Liver (tissue), 3 donors: ENCODE results near the gene NDUFA7.

Source experiments
- EGR1 ChIP-seq, 2 donors: IDR thresholded peaks; 2 replicates each; pipeline ENCODE4 v1.6.1; 2016 to 2018; ENCODE audit warnings: antibody characterized with exemption in 2 of 2, low read depth in 2 of 2
- JUND ChIP-seq, 2 donors: IDR thresholded peaks; 2 replicates each; pipeline ENCODE4 v1.6.1; 2016; ENCODE audit warnings: antibody characterized with exemption in 2 of 2
- RAD21 ChIP-seq, 2 donors: IDR thresholded peaks; 2 replicates each; pipeline ENCODE4 v1.6.1; 2016; ENCODE audit warnings: antibody characterized with exemption in 2 of 2, mild to moderate bottlenecking in 2 of 2
- RXRA ChIP-seq, 2 donors: IDR thresholded peaks; 2 replicates each; pipeline ENCODE4 v1.6.1; 2017 to 2018; ENCODE audit warnings: antibody characterized with exemption in 2 of 2, mild to moderate bottlenecking in 1 of 2
- SP1 ChIP-seq: IDR thresholded peaks from 2 replicates; pipeline ENCODE4 v1.6.1; 2018; ENCODE audit warnings: antibody characterized with exemption, mild to moderate bottlenecking
- TAF1 ChIP-seq: conservative IDR thresholded peaks from 2 replicates; pipeline ENCODE4 v1.6.1; 2016; ENCODE audit warnings: antibody characterized with exemption, mild to moderate bottlenecking
- YY1 ChIP-seq: IDR thresholded peaks from 2 replicates; pipeline ENCODE4 v1.6.1; 2016; ENCODE audit warnings: antibody characterized with exemption, mild to moderate bottlenecking
- TF ChIP-seq, protein P1 (sequence below): fragments of 150-350 bp; IDR thresholded peaks from 2 replicates; pipeline ENCODE4 v1.5.1; 2017; ENCODE audit warnings: improper control_type of control experiment, low read depth, low read length; ENCODE audit not compliant: missing input control
- TF ChIP-seq, protein P2 (sequence below): IDR thresholded peaks from 2 replicates; pipeline ENCODE4 v1.6.1; 2016; ENCODE audit warnings: antibody characterized with exemption, mild to moderate bottlenecking
- TF ChIP-seq, protein P3 (sequence below): IDR thresholded peaks from 2 replicates; pipeline ENCODE4 v1.6.1; 2016; ENCODE audit warnings: antibody characterized with exemption
- TF ChIP-seq, protein P4 (sequence below): IDR thresholded peaks from 2 replicates; pipeline ENCODE4 v1.6.1; 2016; ENCODE audit warnings: antibody characterized with exemption
- donor health status: healthy.
- donor health status: healthy.

DNA sequence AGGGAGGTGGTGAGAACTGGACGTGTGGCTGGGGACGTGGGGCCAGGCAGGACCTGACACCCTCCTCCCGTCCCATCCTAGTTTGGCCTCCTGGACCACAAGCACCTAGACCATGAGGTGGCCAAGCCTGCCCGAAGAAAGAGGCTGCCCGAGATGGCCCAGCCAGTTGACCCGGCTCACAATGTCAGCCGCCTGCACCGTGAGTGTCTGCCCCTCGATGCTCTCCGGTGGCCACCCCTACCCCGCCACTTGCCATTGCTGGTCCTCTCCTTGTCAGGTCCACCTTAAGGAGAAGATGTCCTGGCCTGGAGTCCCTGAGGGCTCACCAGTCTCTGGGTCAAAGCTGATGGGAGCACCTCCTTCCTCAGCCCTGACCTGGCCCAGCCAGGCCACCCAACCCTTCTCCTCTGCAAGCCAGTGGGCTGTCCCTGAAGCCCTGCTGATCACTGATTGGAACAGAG is 45.0 kb upstream of the NDUFA7 start:
- no peak for TF ChIP-seq YY1
- TF ChIP-seq, protein P1, sequence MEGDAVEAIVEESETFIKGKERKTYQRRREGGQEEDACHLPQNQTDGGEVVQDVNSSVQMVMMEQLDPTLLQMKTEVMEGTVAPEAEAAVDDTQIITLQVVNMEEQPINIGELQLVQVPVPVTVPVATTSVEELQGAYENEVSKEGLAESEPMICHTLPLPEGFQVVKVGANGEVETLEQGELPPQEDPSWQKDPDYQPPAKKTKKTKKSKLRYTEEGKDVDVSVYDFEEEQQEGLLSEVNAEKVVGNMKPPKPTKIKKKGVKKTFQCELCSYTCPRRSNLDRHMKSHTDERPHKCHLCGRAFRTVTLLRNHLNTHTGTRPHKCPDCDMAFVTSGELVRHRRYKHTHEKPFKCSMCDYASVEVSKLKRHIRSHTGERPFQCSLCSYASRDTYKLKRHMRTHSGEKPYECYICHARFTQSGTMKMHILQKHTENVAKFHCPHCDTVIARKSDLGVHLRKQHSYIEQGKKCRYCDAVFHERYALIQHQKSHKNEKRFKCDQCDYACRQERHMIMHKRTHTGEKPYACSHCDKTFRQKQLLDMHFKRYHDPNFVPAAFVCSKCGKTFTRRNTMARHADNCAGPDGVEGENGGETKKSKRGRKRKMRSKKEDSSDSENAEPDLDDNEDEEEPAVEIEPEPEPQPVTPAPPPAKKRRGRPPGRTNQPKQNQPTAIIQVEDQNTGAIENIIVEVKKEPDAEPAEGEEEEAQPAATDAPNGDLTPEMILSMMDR = no peak
- no peak for TF ChIP-seq EGR1 (IDR thresholded peaks at IDR 0.05; ENCODE audit: low read depth in 2 of 2)
- TF ChIP-seq TAF1 = no peak
- TF ChIP-seq, protein P2, sequence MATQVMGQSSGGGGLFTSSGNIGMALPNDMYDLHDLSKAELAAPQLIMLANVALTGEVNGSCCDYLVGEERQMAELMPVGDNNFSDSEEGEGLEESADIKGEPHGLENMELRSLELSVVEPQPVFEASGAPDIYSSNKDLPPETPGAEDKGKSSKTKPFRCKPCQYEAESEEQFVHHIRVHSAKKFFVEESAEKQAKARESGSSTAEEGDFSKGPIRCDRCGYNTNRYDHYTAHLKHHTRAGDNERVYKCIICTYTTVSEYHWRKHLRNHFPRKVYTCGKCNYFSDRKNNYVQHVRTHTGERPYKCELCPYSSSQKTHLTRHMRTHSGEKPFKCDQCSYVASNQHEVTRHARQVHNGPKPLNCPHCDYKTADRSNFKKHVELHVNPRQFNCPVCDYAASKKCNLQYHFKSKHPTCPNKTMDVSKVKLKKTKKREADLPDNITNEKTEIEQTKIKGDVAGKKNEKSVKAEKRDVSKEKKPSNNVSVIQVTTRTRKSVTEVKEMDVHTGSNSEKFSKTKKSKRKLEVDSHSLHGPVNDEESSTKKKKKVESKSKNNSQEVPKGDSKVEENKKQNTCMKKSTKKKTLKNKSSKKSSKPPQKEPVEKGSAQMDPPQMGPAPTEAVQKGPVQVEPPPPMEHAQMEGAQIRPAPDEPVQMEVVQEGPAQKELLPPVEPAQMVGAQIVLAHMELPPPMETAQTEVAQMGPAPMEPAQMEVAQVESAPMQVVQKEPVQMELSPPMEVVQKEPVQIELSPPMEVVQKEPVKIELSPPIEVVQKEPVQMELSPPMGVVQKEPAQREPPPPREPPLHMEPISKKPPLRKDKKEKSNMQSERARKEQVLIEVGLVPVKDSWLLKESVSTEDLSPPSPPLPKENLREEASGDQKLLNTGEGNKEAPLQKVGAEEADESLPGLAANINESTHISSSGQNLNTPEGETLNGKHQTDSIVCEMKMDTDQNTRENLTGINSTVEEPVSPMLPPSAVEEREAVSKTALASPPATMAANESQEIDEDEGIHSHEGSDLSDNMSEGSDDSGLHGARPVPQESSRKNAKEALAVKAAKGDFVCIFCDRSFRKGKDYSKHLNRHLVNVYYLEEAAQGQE = no peak
- TF ChIP-seq JUND (IDR thresholded peaks at IDR 0.05) = no peak
- TF ChIP-seq, protein P3, sequence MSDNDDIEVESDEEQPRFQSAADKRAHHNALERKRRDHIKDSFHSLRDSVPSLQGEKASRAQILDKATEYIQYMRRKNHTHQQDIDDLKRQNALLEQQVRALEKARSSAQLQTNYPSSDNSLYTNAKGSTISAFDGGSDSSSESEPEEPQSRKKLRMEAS = no peak
- TF ChIP-seq SP1 = no peak
- peak in 1 of 2 donors; percentile 31 for TF ChIP-seq RXRA (IDR thresholded peaks at IDR 0.05)
- no peak for TF ChIP-seq RAD21 (IDR thresholded peaks at IDR 0.05)
- TF ChIP-seq, protein P4, sequence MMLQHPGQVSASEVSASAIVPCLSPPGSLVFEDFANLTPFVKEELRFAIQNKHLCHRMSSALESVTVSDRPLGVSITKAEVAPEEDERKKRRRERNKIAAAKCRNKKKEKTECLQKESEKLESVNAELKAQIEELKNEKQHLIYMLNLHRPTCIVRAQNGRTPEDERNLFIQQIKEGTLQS = no peak
